Measurements from ENCODE around the gene ZCCHC4.

DNA sequence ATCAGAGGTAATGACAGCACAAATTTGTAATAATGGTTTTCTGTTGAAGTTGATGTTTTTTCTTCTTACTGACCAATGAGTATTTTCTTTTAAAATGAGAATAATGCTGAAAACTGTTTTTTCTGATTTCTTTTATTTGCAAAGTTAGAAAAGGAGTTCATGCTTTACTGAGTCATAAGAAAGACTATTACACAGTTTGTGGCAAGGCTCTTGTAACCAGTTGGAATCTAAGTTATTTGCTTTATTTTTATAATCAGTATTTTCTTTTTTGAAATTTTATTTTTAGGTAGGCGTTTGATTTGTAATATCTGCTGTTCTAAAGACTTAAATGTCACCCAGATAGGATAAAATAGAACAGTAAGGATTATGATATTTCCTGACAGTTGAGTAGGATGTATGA is 89.9 kb downstream of the ZCCHC4 start:
- TF ChIP-seq, protein P1, sequence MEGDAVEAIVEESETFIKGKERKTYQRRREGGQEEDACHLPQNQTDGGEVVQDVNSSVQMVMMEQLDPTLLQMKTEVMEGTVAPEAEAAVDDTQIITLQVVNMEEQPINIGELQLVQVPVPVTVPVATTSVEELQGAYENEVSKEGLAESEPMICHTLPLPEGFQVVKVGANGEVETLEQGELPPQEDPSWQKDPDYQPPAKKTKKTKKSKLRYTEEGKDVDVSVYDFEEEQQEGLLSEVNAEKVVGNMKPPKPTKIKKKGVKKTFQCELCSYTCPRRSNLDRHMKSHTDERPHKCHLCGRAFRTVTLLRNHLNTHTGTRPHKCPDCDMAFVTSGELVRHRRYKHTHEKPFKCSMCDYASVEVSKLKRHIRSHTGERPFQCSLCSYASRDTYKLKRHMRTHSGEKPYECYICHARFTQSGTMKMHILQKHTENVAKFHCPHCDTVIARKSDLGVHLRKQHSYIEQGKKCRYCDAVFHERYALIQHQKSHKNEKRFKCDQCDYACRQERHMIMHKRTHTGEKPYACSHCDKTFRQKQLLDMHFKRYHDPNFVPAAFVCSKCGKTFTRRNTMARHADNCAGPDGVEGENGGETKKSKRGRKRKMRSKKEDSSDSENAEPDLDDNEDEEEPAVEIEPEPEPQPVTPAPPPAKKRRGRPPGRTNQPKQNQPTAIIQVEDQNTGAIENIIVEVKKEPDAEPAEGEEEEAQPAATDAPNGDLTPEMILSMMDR (IDR thresholded peaks at IDR 0.05) = no peak
- TF ChIP-seq POLR2A (IDR thresholded peaks at IDR 0.05) = no peak
